A549 (cell line): ENCODE results near the gene TNIK. TPM values are rescaled to one million over a fixed set of nuclear protein-coding genes. Genes with fewer than 3 reads are reported as not detected.
"Not testable (repeated sequence)": the region's sequence is repeated elsewhere in the genome, so short reads cannot be mapped to it uniquely, and the experiment has no call there.

ENCODE experiments used
- ATAC-seq, 2 experiments: fragments of 200-7000 bp in 1 of 2; fragments of >200 bp in 1 of 2; cut with Nextera tagmentation in 1 of 2; cut with Tn5 transposase in 1 of 2; 3 replicates each; pipeline versions ENCODE4 v1.8.0 to v1.9.1; 2018 to 2020; ENCODE audit warnings: mild to moderate bottlenecking in 1 of 2, moderate library complexity in 1 of 2
- CTCF ChIA-PET: fragments of 300-600 bp; sonication (Branson Sonifier 250); formaldehyde crosslinking; extraction: SDS; loops from one replicate; lab custom pipeline; 2021; ENCODE audit warnings: antibody characterized with exemption, inconsistent platforms; lab: Yijun Ruan, JAX
- POLR2A ChIA-PET: fragments of 350-600 bp; formaldehyde crosslinking; extraction: SDS; loops from one replicate; lab custom pipeline; 2021; ENCODE audit warnings: antibody characterized with exemption, inconsistent platforms; lab: Yijun Ruan, JAX
- DNase-seq, 2 experiments: peaks; one replicate each; pipeline versions ENCODE4 v3.0.0 to v3.0.0-alpha.2; 2011 to 2016; ENCODE audit warnings: low read depth in 1 of 2, low spot score in 1 of 2
- FAIRE-seq: peaks from 2 replicates; lab custom pipeline; 2011; peaks lifted over from hg19 to GRCh38; lab: Jason Lieb, UNC
- H3K27ac ChIP-seq, 2 experiments: fragments of >200 bp; sonication (Bioruptor Twin); formaldehyde crosslinking; 3 replicates each; pipeline ENCODE4 v1.5.1; 2016 to 2017
- H3K4me1 ChIP-seq: fragments of >200 bp; sonication (Bioruptor Twin); formaldehyde crosslinking; 3 replicates; pipeline ENCODE4 v1.6.1; 2016
- H3K4me2 ChIP-seq: fragments of >200 bp; sonication (Bioruptor Twin); formaldehyde crosslinking; 3 replicates; pipeline ENCODE4 v1.6.1; 2016
- H3K4me3 ChIP-seq: fragments of >200 bp; sonication (Bioruptor Twin); formaldehyde crosslinking; 3 replicates; pipeline ENCODE4 v1.5.1; 2016
- H3K9me3 ChIP-seq: fragments of >200 bp; sonication (Bioruptor Twin); formaldehyde crosslinking; 3 replicates; pipeline ENCODE4 v1.6.1; 2016
- CBX2 ChIP-seq: fragments of 200-600 bp; sonication (generic); IDR thresholded peaks from 2 replicates; pipeline ENCODE4 v1.6.1; 2016; ENCODE audit warnings: low read depth, mild to moderate bottlenecking, borderline replicate concordance
- CBX8 ChIP-seq: fragments of 200-600 bp; sonication (generic); IDR thresholded peaks from 2 replicates; pipeline ENCODE4 v1.6.1; 2016
- CHD4 ChIP-seq: fragments of 200-600 bp; sonication (generic); IDR thresholded peaks from 2 replicates; pipeline ENCODE4 v1.6.1; 2016; ENCODE audit warnings: antibody characterized with exemption, mild to moderate bottlenecking, borderline replicate concordance
- EHF ChIP-seq: fragments of 250-450 bp; sonication (Bioruptor Pico); IDR thresholded peaks from 2 replicates; pipeline ENCODE4 v1.5.0; 2020; ENCODE audit warnings: mild to moderate bottlenecking
- EHMT2 ChIP-seq: fragments of 200-600 bp; sonication (generic); IDR thresholded peaks from 2 replicates; pipeline ENCODE4 v1.6.1; 2016; ENCODE audit warnings: antibody characterized with exemption, low read depth, mild to moderate bottlenecking, moderate library complexity
- FOSL2 ChIP-seq, 2 experiments: fragments of 450-650 bp in 1 of 2; fragments of >200 bp in 1 of 2; sonication (Bioruptor Twin) in 1 of 2; formaldehyde crosslinking; IDR thresholded peaks; 2 replicates each; pipeline versions ENCODE4 v1.5.0 to v1.6.1; 2016 to 2020; ENCODE audit warnings: mild to moderate bottlenecking in 1 of 2, moderate library complexity in 1 of 2
- FOXS1 ChIP-seq: fragments of 250-450 bp; sonication (Bioruptor Pico); IDR thresholded peaks from 2 replicates; pipeline ENCODE4 v1.5.0; 2020; ENCODE audit warnings: mild to moderate bottlenecking, moderate library complexity
- GATA3 ChIP-seq: IDR thresholded peaks from 2 replicates; pipeline ENCODE4 v1.6.1; 2012; ENCODE audit warnings: borderline replicate concordance
- HEYL ChIP-seq: fragments of 250-450 bp; sonication (Bioruptor Pico); IDR thresholded peaks from 2 replicates; pipeline ENCODE4 v1.8.0; 2021; ENCODE audit warnings: mild to moderate bottlenecking, moderate library complexity
- KDM1A ChIP-seq: fragments of 200-600 bp; sonication (generic); IDR thresholded peaks from 2 replicates; pipeline ENCODE4 v1.6.1; 2016; ENCODE audit warnings: low read depth, mild to moderate bottlenecking
- MAFK ChIP-seq: fragments of 450-650 bp; IDR thresholded peaks from 2 replicates; pipeline ENCODE4 v1.6.1; 2014; ENCODE audit not compliant: partially characterized antibody
- MAX ChIP-seq: IDR thresholded peaks from 2 replicates; pipeline ENCODE4 v1.6.1; 2012
- MAZ ChIP-seq: fragments of 150-350 bp; IDR thresholded peaks from 2 replicates; pipeline ENCODE4 v1.6.1; 2014; ENCODE audit warnings: antibody characterized with exemption, low read depth, low read length, borderline replicate concordance
- NR3C1 ChIP-seq: fragments of >200 bp; sonication (Bioruptor Twin); formaldehyde crosslinking; IDR thresholded peaks from 3 replicates; pipeline ENCODE4 v1.6.1; 2017
- RARB ChIP-seq: fragments of 250-450 bp; sonication (Bioruptor Pico); IDR thresholded peaks from 2 replicates; pipeline ENCODE4 v1.8.0; 2021; ENCODE audit warnings: mild to moderate bottlenecking, moderate library complexity
- RFX5 ChIP-seq: fragments of 450-650 bp; IDR thresholded peaks from 2 replicates; pipeline ENCODE4 v1.7.1; 2014; ENCODE audit warnings: antibody characterized with exemption, mild to moderate bottlenecking, moderate library complexity
- SMC3 ChIP-seq: fragments of >200 bp; sonication (Bioruptor Twin); formaldehyde crosslinking; IDR thresholded peaks from 3 replicates; pipeline ENCODE4 v1.6.1; 2018; ENCODE audit warnings: inconsistent platforms
- TP53 ChIP-seq: fragments of 250-450 bp; sonication (Bioruptor Pico); IDR thresholded peaks from 2 replicates; pipeline ENCODE4 v1.5.0; 2021; ENCODE audit warnings: mild to moderate bottlenecking, moderate library complexity
- ZC3H11A ChIP-seq: fragments of 450-650 bp; IDR thresholded peaks from 2 replicates; pipeline ENCODE4 v1.6.1; 2014; ENCODE audit warnings: antibody characterized with exemption, mild to moderate bottlenecking
- ZNF302 ChIP-seq: fragments of 250-450 bp; sonication (Bioruptor Pico); IDR thresholded peaks from 2 replicates; pipeline ENCODE4 v1.9.0; 2021; ENCODE audit warnings: inconsistent platforms, mild to moderate bottlenecking, moderate library complexity
- WGBS: methylation state at CpG from one replicate; pipeline ENCODE4 v1.1.6; 2017; ENCODE audit errors: missing lambda C conversion rate; 5-methylcytosine and 5-hydroxymethylcytosine counted together
- polyA plus RNA-seq, 4 experiments: library from polyadenylated mRNA; depleted of rRNA in 3 of 4; stranded (reverse); fragments of >200 nt; fragmentation: RNase III in 1 of 4; extraction: RNeasy Plus Mini Kit Qiagen cat#74134 plus additional on column Dnase treatment in 1 of 4; gene quantifications; 2 replicates in 3 of 4; 3 replicates in 1 of 4; pipeline ENCODE4 v1.2.3, GENCODE V29; 2011 to 2017
- TF ChIP-seq, protein P1 (sequence below): fragments of 150-350 bp; IDR thresholded peaks from 2 replicates; pipeline ENCODE4 v1.6.1; 2014; ENCODE audit warnings: low read depth, mild to moderate bottlenecking, low read length

Gene TNIK
- polyA plus RNA-seq, 2 of the 4 experiments (the other 2 are of a cell fraction): 1.6 to 1.8 TPM

- CTCF ChIA-PET, H3K9me3 ChIP-seq, H3K4me2 ChIP-seq, DNase-seq, FAIRE-seq, H3K4me3 ChIP-seq, POLR2A ChIA-PET, H3K27ac ChIP-seq, ATAC-seq: not testable (repeated sequence)
- 77% methylated on average over 3 of the region's 3 CpGs for WGBS
- H3K4me1 ChIP-seq: peaks cover 20% of the 10 kb centered on the region
Measured at GRCh38 chr3:171287761-171288160, 172.4 kb downstream of the TNIK start.

GRCh38 chr3:171286580-171287249, 173.5 kb downstream of the TNIK start:
- ChIA-PET CTCF (interaction anchor here (1.0 kb wide), 1 partner anchor 9 kb away, joined by 3 read pairs; no protein-coding TSS in a partner anchor), POLR2A (no interaction called here)
- TF ChIP-seq FOXS1 (CRISPR knock-in tag): no peak
- TF ChIP-seq HEYL (CRISPR knock-in tag): no peak
- H3K4me2 ChIP-seq: no peak overlapping the region
- 85% methylated on average over 1 of the region's 1 CpG for WGBS
- no peak overlapping the region for H3K27ac ChIP-seq
- H3K9me3 ChIP-seq: no peaks in the 10 kb centered on the region
- peaks cover 20% of the 10 kb centered on the region for H3K4me1 ChIP-seq
- ATAC-seq (no peak), DNase-seq (no peak), FAIRE-seq (no peak)
- no peak overlapping the region for H3K4me3 ChIP-seq

- H3K9me3 ChIP-seq: no peaks in the 10 kb centered on the region
- TF ChIP-seq RFX5 (no peak), SMC3 (no peak), CBX8 (no peak), MAX (no peak), MAZ (no peak), ZNF302 (CRISPR knock-in tag) (no peak), FOXS1 (CRISPR knock-in tag) (no peak), EHF (CRISPR knock-in tag) (no peak), MAFK (no peak), CBX2 (no peak), EHMT2 (no peak), KDM1A (no peak), CHD4 (no peak), FOSL2 (IDR thresholded peaks at IDR 0.05) (no peak), FOSL2 (CRISPR knock-in tag; IDR thresholded peaks at IDR 0.05) (no peak), ZC3H11A (no peak), NR3C1 (no peak), RARB (no peak), GATA3 (no peak), TP53 (CRISPR knock-in tag) (no peak)
- TF ChIP-seq, protein P1, sequence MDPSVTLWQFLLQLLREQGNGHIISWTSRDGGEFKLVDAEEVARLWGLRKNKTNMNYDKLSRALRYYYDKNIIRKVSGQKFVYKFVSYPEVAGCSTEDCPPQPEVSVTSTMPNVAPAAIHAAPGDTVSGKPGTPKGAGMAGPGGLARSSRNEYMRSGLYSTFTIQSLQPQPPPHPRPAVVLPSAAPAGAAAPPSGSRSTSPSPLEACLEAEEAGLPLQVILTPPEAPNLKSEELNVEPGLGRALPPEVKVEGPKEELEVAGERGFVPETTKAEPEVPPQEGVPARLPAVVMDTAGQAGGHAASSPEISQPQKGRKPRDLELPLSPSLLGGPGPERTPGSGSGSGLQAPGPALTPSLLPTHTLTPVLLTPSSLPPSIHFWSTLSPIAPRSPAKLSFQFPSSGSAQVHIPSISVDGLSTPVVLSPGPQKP: no peak
- TF ChIP-seq, all 56 proteins: peak for 0
- Histone ChIP-seq H3K4me1 (peaks cover 20% of the 10 kb centered on the region), H3K4me2 (no peak overlapping the region; the same call in 2 of the 3 replicates), H3K4me3 (no peak overlapping the region), H3K27ac (peak overlapping the region in 1 of 2 experiments; percentile 47; a peak in 1 of 6 replicates)
- POLR2A ChIA-PET: no interaction called here
- ATAC-seq: no peak
- no peak for FAIRE-seq
- CTCF ChIA-PET: interaction anchor here (1.0 kb wide), 1 partner anchor 10 kb away, joined by 3 read pairs; no protein-coding TSS in a partner anchor
- no peak for DNase-seq
- 47% methylated on average over 2 of the region's 2 CpGs for WGBS
Measured at GRCh38 chr3:171285287-171285686, 174.9 kb downstream of the TNIK start.
